GM21515 (cell line): Measurements from ENCODE around the gene ZNF148.

Experiments
- ATAC-seq: cut with Tn5 transposase; IDR thresholded peaks from one replicate; pipeline ENCODE4 v1.9.1; 2021; ENCODE audit not compliant: unreplicated experiment

The ZNF148 gene

DNA sequence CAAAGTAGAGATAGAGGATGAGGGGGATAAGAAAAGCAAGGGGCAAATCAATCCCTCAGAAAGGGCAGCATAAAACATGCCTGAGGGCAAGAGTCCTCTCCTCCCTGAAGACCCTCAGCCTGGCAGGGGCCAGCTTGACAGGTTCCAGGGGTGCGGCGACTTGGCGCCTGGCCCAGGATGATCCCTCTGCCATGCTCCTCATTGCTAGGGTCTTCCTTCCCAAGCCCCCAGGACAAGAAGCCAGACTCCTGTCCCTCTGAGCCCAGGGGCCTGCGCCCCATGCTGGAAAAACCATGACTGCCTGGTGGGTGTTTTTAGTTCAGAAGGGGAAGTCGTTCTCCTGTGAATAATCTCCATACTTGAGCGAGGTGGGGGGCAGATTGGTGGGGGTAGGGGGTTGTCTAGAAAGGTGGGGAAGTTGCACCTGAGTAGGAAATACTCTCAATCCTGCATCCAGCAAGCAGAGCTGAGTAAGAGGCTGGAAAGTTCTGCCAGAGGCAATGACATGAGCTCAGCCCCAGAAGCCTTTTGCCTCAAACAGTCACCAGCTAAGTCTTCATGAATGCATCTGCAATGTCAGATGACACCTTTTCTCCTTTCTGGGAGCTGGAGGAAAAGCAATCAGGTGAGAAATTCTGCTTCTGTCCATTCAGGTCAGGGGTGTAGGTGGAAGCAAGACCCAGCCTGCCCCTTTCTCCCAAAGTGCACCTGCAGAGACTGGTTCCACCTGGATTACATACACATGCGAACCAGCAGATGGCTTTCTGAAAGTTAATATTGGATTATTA, 180.9 kb downstream of the ZNF148 start:
- no peak for ATAC-seq

DNA sequence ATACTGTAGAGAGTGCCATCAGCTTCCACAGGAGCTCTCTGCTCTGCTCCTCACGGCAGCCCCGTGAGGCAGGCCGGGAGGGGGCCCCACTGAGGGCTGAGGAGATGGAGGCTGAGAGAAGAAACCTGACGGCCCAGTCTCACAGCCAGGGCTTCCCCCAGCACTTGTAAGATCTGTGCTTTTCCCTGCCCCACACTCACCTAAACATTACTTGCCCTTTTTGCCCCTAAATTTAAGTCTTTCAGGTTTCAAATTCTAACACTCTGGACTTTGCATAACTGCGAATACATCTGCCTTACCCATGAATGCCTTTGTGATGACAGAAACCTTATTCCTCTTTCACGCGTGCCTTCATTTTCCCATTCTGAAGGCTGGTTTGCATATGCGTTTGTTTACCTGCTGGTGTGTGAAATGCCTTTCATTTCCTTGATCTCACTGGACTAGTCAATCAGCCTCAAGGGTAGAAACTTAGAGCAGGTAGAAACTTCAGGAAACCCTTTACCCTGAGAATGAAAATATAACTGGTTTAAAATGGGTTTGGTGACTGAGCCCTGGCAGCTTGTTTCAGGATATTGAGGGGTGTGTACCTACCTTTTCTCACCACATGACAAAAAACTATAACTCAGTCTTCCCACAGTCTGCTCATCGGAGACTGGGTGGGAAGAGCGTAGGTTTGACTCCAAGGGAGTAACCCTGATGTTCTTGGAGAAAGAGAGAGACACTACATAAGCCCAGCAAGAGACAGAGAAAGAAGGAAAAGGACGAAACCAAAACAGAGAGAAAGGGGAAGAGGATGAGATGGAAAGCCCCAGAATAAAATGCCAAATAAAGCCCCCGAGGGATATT, 182.7 kb downstream of the ZNF148 start:
- peak; percentile 61 for ATAC-seq

DNA sequence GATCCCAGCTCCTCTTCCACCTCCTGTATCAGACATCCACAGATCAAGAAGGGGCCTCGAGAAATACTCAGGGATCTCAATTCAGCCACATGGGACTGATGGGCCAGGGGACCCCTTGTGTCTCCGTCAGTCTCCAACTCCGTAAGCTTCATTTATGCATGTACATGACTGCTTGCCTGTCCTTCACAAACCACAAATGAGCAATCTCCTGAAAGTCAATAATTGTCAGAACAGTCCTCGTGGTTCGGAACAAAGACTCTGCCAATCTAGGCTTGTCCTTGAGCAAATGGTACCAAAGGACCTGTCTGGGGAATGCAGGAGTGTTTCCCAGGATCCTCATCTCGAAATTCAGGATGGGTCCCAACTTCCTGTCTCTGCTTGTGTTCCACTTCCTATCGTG, 183.4 kb downstream of the ZNF148 start:
- ATAC-seq = no peak

DNA sequence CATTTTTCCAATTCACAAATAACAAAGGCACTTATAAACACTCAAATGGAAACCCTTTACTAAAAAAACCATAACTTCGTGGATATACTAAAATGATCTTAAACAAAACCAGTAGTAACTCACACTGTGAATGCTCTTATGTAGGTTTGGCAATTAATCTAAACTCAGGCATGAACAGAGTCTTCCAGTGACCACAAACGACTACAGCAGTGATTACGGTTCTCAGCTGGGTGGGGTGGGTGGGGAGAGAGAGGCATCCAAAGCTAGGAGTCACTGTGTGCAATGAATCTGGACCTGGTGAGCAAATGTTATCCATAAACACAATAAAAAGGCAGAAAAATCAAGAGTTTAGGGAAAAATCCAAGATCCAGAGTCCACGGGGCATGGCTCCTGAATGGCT, 183.9 kb downstream of the ZNF148 start:
- no peak for ATAC-seq

DNA sequence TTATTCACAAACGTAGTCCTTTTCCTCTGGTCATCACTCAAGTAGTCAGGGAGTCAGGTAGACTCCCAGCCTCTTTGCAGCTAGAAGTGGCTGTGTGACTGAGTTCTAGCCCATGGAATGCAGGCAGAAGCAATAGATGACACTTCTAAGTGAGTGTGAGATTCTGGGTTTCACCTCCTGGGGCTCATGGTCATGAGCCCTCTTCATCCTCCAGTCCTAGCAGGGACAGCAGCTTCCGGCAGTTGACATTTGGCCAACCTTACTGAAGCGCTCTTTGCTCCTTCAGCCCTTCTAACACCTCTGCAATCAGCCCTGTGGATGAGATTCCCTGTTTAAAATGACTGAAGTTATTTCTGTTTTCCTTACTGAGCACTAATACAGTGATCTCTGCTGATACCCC, 184.3 kb downstream of the ZNF148 start:
- ATAC-seq = no peak

DNA sequence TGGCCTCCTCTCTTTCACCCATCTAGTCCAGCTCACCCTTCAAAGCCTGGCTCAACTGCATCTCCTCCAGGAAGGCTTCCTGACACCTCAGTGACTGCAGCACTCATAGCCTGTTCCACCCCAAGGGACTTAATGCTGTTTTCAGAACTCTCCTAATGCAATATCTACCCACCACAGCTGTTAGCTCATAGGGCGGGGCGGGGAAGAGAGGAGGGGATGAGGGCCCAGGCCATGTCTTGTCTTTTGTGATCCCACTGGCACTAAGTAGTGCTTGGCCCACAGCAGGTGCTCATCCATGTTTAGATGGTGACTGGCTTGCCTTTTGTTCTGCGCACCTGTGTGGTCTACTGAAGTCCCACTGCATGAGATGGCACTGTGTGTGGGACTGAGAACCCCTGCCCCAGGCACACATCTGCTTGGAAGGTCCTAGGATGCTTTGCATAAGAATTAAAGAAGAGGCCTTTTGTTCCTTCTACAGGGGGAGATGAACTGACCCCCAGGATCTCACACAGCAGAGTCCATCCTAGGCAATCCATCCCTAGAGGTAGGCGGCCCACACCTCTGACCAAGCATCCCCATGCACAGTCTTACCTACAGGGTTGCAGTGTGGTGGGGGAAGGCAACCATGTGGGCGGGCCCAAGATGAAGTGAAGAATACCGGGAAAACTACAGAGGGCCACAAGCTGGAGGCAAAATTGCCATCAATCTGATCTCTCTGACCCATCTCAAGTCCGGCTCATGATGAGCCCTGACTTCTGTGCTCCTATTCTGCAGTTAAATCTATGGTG, 185.6 kb downstream of the ZNF148 start:
- no peak for ATAC-seq

DNA sequence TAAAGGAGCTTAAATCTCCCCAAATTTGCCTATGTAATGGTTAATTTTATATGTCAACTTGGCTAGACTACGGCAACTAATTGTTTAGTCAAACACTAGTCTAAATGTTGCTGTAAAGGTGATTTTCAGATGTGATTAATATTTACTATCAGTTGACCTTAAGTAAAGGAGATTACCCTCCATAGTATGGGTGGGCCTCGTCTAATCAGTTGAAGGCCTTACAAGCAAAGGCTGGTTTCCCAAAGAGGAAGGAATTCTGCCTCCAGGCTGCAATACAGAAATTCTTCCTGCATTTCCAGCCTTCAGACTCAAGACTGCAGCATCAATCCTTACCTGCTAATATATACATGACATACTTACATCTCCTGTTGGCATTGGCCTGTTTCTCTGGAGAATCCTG, 186.2 kb downstream of the ZNF148 start:
- ATAC-seq = no peak

DNA sequence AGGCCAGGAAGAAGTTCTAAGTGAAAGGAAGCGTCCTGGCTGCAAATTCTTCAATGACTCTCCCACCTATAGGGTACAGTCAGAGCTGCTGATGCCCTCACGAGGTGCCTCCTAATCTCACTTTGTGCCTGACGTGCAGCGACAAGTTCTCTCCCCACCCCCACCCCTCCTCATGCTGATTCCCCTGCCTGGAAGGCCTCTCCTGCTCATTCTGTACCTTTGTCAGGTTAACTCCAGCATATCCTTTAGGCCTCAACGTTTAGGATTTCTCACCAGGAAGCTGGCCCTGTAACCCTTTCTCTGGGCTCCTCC, 187.6 kb downstream of the ZNF148 start:
- no peak for ATAC-seq

DNA sequence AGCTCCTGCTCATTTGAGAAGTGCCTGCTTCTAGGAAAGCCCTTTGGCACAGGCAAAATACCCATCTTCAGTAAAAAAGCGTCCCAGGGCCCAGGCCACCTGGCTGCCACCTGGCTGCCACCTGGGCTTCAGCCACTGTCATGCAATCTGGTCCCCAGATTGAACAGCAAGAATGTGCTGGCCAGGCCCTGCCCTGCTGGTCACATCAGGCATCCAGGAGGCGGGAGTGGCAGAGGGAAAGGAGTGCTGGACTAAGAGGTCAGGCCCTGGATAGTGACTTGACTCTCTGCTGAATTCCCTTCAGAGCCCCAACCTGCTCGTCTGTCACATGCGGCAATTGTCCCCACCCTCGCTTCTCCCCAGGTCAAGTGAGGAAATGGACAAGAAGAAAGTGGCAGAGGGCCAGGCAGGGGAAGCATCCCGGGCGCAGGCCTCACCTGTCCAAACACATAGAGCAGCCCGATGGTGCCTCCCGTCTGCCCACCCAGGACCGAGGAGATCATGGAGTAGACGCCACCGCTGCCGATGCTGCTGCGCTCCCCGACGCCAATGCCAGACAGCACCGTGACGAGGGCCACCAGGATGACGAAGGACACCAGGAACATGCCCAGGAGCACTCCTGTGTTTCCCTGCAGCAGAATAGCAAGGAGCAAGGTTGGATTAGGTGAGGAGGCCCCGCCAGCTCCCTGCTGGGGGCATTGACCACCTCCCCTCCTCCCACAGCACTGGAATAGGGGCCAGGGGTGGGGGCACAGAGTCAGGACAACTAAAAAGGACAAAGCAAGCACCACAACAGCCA, 188.1 kb downstream of the ZNF148 start:
- ATAC-seq = no peak

DNA sequence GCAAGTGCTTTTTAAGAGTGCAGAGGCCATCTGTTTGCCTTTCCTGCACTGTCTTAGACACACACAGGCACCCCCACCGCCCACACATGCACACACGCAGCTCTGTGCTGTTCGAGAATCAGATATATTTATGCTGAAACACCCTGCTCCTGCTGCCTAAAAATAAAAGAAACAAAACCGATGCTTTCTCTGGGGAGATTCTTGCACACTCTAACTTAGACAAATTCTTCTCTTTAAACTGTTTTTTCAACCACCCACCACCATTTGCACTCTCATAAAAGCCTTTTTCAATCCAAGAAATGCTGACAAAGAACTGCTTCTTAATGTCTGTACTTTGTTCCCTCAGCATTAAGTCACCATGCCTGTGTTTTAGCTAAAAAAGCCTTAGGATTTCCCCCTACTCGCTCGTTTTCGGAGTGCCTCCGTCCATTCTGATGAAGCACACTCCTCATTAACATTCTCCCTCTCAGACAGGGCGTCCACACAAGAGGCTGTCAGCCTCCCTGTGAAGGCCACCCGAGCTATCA, 188.8 kb downstream of the ZNF148 start:
- peak; percentile 72 for ATAC-seq

DNA sequence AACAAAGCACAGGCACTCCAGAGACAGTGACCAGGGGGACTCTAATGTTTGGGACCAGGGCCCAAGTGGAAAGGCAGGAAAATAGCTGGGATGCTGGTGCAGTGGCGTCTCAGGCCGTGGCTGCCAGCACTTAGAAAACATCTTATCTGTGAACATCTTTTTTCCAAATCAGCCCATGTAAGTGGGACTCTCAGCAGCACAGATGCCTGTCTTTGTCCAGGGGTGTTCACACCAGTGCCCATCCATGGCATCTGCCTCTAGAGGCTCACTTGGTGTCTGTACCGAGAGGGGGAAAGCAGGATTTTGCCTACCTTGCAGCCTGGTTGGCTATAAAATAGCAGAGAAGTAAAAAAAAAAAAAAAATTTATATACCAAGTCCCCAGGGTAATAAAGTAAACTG, 189.3 kb downstream of the ZNF148 start:
- ATAC-seq = no peak

DNA sequence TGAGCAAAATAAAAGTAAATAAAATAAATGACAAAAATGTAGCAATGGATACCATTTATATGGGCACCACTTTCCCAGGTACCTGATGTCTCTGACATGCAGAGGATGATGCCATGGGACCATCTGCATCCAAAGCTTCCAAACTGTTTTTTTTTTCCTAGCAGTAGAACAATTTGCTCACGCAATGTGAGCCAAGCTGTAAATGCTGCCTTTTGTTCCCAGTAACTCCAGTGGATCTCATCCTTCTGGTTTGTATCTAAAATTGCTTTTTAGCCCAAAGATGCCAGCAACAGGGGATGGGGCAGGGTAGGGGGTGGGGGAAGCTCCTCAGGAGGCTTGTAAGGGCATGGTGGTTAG, 195.3 kb downstream of the ZNF148 start:
- no peak for ATAC-seq

DNA sequence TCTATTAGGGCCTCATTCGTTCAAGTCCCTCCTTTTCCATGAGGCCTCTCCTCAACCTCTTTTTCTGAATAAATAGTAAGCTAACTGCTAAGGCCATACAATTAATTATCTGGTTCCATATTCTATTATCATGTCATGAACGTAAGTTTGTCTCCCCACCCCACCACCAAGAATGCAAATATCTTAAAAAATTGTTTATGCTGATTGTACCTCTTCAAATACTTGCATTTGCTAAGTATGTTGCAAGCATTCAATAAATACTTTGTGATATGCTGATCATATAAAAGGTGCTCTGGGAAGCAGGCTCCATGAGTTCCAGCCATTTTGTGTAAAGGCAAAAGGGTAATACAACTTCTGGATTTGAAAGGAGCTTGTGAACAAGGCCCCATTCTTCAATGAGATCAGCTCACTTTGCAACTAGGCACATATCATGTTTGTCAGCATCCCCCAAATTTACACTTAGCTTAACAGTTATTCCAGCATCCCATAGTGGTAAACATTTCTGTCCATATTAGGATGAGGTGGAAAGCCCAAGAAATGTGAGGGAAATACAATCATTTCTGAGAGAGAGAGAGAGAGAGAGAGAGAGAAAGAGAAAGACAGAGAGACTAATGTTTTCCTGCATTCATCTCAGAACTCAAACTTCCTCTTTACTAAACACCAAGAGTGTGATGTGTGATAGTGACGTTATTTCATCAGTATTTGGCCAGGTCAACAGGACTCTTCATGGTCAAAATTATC, 195.8 kb downstream of the ZNF148 start:
- ATAC-seq = no peak

DNA sequence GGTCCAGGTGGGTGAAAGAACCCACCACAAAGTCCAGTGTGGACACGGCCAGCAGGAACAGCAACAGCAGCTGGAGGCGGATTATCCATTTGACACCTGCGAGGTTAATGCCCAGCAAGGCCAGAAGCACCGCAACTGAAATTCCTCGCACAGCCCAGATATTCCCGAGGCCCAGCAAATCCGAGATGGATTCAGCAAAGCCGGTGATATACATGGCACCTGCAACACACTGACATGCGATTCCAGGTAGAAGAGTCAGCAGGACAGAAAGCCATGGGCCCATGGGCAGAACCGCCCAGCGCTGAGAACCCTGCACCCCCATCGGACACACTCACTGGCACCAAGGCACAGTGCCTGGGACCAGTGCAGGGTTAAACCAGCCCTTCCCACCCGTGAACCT, 197.4 kb downstream of the ZNF148 start:
- ATAC-seq = no peak
